Measurements from ENCODE around the gene ATAD1.

- TF ChIP-seq, protein P1, sequence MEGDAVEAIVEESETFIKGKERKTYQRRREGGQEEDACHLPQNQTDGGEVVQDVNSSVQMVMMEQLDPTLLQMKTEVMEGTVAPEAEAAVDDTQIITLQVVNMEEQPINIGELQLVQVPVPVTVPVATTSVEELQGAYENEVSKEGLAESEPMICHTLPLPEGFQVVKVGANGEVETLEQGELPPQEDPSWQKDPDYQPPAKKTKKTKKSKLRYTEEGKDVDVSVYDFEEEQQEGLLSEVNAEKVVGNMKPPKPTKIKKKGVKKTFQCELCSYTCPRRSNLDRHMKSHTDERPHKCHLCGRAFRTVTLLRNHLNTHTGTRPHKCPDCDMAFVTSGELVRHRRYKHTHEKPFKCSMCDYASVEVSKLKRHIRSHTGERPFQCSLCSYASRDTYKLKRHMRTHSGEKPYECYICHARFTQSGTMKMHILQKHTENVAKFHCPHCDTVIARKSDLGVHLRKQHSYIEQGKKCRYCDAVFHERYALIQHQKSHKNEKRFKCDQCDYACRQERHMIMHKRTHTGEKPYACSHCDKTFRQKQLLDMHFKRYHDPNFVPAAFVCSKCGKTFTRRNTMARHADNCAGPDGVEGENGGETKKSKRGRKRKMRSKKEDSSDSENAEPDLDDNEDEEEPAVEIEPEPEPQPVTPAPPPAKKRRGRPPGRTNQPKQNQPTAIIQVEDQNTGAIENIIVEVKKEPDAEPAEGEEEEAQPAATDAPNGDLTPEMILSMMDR (IDR thresholded peaks at IDR 0.05) = no peak
- TF ChIP-seq POLR2AphosphoS5 (IDR thresholded peaks at IDR 0.05) (no peak), POLR2A (IDR thresholded peaks at IDR 0.05) (no peak)
These were observed 49.4 kb upstream of the ATAD1 start for GRCh38 chr10:87867453-87867852.

Measured in sigmoid colon (tissue), 4 donors.